Measurements from ENCODE around the gene SYK.

GRCh38 chr9:90840696-90841095 is 39.1 kb downstream of the SYK start:
- no peak for TF ChIP-seq CTCF (IDR thresholded peaks at IDR 0.05; ENCODE audit: insufficient read depth, low read depth, low read length)
- no peak for TF ChIP-seq EZH2 (IDR thresholded peaks at IDR 0.05; ENCODE audit: insufficient read depth, low read length)
